Measurements from ENCODE around the gene CDK19. TPM values are rescaled to one million over a fixed set of nuclear protein-coding genes. Genes with fewer than 3 reads are reported as not detected.

Gene CDK19
- total and polyA plus RNA-seq, 2 donors (not counting 1 experiment from before 2014, with no cell fraction given): 11.2 to 11.3 TPM

DNA sequence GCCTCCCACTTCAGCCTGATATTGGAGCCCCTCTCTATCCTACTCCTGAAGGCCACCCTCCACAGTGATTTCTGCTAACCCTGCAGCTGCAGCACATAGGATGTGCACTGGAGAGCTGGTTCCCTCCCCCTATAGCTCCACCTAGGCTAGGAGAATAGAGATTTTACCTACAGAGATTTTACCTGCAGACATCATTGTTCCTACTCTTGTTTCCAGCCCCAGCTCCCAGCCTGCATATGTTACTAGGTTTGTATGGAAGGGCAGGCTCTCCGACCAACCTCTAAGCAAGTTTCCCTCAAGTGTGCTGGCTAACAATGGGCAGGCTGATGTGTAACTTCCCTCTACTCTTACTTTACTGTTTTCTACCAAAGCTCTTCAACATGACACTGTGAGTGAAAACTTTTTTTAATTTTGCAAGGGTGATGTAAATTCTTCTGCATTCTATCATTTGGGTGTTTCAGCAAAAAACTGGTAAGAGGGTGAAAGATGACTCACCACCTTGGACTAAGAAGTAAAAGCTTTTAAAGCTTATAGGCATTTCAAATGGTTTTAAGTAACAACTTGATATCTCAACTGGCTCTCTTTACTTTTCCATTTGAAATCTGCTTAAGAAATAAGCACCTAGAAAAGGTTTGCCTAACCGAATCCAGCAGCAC is 106.8 kb downstream of the CDK19 start:
- Histone ChIP-seq H2AFZ (ENCODE audit: low read length) (no peak overlapping the region), H3K4me2 (ENCODE audit: extremely low read depth, insufficient read depth, low read length) (no peak overlapping the region), H3K27me3 (ENCODE audit: control insufficient read depth, insufficient read depth, low read length) (no peaks in the 10 kb centered on the region), H3K9ac (ENCODE audit: insufficient read depth, low read length) (no peak overlapping the region), H3K4me3 (replicated peaks in 1 of 4; ENCODE audit: control extremely low read depth in 1 of 4, insufficient read depth in 1 of 4, low read depth in 3 of 4, low read length in 4 of 4) (no peak overlapping the region), H3K36me3 (ENCODE audit: control insufficient read depth, insufficient read depth, low read length) (no peaks in the 10 kb centered on the region), H3K27ac (ENCODE audit: insufficient read depth, low read length) (no peak overlapping the region), H3K79me2 (ENCODE audit: control insufficient read depth, insufficient read depth, low read length) (no peaks in the 10 kb centered on the region), H3K4me1 (ENCODE audit: control insufficient read depth, extremely low read depth, insufficient read depth, low read length) (no peaks in the 10 kb centered on the region), H3K9me3 (ENCODE audit: control insufficient read depth, insufficient read depth, low read depth, low read length) (no peaks in the 10 kb centered on the region), H4K20me1 (ENCODE audit: control insufficient read depth, extremely low read depth, insufficient read depth, low read length) (no peaks in the 10 kb centered on the region)
- no peak for TF ChIP-seq EZH2 (IDR thresholded peaks at IDR 0.05; ENCODE audit: low read length, missing control alignments)
- no peak for TF ChIP-seq CTCF (conservative IDR thresholded peaks at IDR 0.05 in 1 of 2, IDR thresholded peaks at IDR 0.05 in 1 of 2; ENCODE audit: low read depth in 1 of 2, low read length in 2 of 2)
- DNase-seq (ENCODE audit: low read depth in 2 of 2): peak; percentile 68

DNA sequence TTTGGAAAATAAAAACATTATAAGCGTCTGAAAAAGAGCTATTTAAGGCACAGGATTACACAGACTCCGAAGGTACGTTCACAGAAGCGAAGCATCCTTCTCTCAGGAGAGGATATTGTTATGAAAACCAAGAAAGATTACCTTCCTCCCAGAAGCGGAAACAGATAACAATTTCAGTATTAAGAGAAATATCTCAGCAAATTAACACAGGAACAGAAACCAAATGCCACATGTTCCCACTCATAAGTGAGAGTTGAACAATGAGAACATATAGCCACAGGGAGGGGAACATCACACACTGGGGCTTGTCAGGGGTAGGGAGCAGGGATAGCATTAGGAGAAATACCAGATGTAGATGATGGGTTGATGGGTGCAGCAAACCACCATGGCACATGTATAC is 109.7 kb downstream of the CDK19 start:
- Histone ChIP-seq H3K9ac (ENCODE audit: insufficient read depth, low read length) (no peak overlapping the region), H2AFZ (ENCODE audit: low read length) (no peak overlapping the region), H3K27me3 (ENCODE audit: control insufficient read depth, insufficient read depth, low read length) (no peaks in the 10 kb centered on the region), H4K20me1 (ENCODE audit: control insufficient read depth, extremely low read depth, insufficient read depth, low read length) (no peaks in the 10 kb centered on the region), H3K4me1 (ENCODE audit: control insufficient read depth, extremely low read depth, insufficient read depth, low read length) (no peaks in the 10 kb centered on the region), H3K36me3 (ENCODE audit: control insufficient read depth, insufficient read depth, low read length) (no peaks in the 10 kb centered on the region), H3K4me3 (replicated peaks in 1 of 4; ENCODE audit: control extremely low read depth in 1 of 4, insufficient read depth in 1 of 4, low read depth in 3 of 4, low read length in 4 of 4) (no peak overlapping the region), H3K79me2 (ENCODE audit: control insufficient read depth, insufficient read depth, low read length) (no peaks in the 10 kb centered on the region), H3K9me3 (ENCODE audit: control insufficient read depth, insufficient read depth, low read depth, low read length) (no peaks in the 10 kb centered on the region), H3K27ac (ENCODE audit: insufficient read depth, low read length) (no peak overlapping the region), H3K4me2 (ENCODE audit: extremely low read depth, insufficient read depth, low read length) (no peak overlapping the region)
- TF ChIP-seq CTCF (conservative IDR thresholded peaks at IDR 0.05 in 1 of 2, IDR thresholded peaks at IDR 0.05 in 1 of 2; ENCODE audit: low read depth in 1 of 2, low read length in 2 of 2) (no peak), EZH2 (IDR thresholded peaks at IDR 0.05; ENCODE audit: low read length, missing control alignments) (no peak)
- no peak for DNase-seq (ENCODE audit: low read depth in 2 of 2)

DNA sequence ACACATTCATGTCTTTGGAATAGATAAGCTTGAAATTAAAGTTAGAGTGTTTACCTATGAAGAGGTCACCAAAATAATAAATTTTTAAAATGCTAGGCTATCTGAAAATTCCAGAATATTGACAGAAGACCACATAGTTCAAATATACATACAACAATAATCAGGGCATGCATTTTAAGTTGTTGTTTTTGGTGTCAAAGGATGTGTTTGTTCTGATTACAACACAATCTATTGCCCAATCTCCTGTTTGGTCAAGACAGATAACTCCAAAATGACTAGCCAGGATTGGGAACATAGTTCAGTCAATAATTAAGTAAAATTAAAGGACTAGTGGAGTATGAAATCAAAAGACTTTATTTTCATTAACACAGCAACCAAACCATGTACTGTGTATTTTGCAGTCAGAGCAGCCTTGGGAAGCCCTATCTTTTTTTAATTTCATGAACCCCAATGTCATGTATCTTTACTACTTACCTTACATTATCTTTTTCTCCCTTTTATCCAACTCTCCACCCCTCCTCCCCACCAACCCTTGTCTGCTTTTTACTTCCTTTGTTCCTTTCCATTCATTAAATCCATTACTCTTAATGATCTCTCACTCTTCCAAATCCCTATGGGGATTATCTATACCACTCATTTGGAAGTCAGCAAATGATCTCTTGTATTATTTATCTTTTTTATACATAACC is 111.2 kb downstream of the CDK19 start:
- Histone ChIP-seq H3K9me3 (ENCODE audit: control insufficient read depth, insufficient read depth, low read depth, low read length) (no peaks in the 10 kb centered on the region), H3K4me1 (ENCODE audit: control insufficient read depth, extremely low read depth, insufficient read depth, low read length) (peaks cover 5% of the 10 kb centered on the region), H3K27me3 (ENCODE audit: control insufficient read depth, insufficient read depth, low read length) (no peaks in the 10 kb centered on the region), H3K4me2 (ENCODE audit: extremely low read depth, insufficient read depth, low read length) (no peak overlapping the region), H4K20me1 (ENCODE audit: control insufficient read depth, extremely low read depth, insufficient read depth, low read length) (no peaks in the 10 kb centered on the region), H3K36me3 (ENCODE audit: control insufficient read depth, insufficient read depth, low read length) (no peaks in the 10 kb centered on the region), H3K27ac (ENCODE audit: insufficient read depth, low read length) (no peak overlapping the region), H3K79me2 (ENCODE audit: control insufficient read depth, insufficient read depth, low read length) (no peaks in the 10 kb centered on the region), H3K9ac (ENCODE audit: insufficient read depth, low read length) (no peak overlapping the region), H3K4me3 (replicated peaks in 1 of 4; ENCODE audit: control extremely low read depth in 1 of 4, insufficient read depth in 1 of 4, low read depth in 3 of 4, low read length in 4 of 4) (no peak overlapping the region), H2AFZ (ENCODE audit: low read length) (no peak overlapping the region)
- no peak for TF ChIP-seq EZH2 (IDR thresholded peaks at IDR 0.05; ENCODE audit: low read length, missing control alignments)
- no peak for TF ChIP-seq CTCF (conservative IDR thresholded peaks at IDR 0.05 in 1 of 2, IDR thresholded peaks at IDR 0.05 in 1 of 2; ENCODE audit: low read depth in 1 of 2, low read length in 2 of 2)
- peak in 1 of 2 donors; percentile 51 for DNase-seq (ENCODE audit: low read depth in 2 of 2)
